Right lobe of liver (tissue), 4 donors: Measurements from ENCODE around the gene RNF150.

Source experiments
- POLR2A ChIP-seq: fragments of 450-650 bp; IDR thresholded peaks from one replicate; pipeline ENCODE4 v1.6.1; 2017; ENCODE audit warnings: antibody characterized with exemption, mild to moderate bottlenecking
- TF ChIP-seq, protein P1 (sequence below), 4 donors: fragments of 200-600 bp in 3 of 4; fragments of 450-650 bp in 1 of 4; IDR thresholded peaks; one replicate each; pipeline versions ENCODE4 v1.5.1 to v1.8.0; 2016 to 2022; ENCODE audit warnings: antibody characterized with exemption in 4 of 4, mild to moderate bottlenecking in 2 of 4
- donor health status: DM: no; HTN: no; CAD: no.
- donor health status: DM: no; HTN: no; CAD: no.
- donor health status: DM: no; HTN: yes; CAD: no.

DNA sequence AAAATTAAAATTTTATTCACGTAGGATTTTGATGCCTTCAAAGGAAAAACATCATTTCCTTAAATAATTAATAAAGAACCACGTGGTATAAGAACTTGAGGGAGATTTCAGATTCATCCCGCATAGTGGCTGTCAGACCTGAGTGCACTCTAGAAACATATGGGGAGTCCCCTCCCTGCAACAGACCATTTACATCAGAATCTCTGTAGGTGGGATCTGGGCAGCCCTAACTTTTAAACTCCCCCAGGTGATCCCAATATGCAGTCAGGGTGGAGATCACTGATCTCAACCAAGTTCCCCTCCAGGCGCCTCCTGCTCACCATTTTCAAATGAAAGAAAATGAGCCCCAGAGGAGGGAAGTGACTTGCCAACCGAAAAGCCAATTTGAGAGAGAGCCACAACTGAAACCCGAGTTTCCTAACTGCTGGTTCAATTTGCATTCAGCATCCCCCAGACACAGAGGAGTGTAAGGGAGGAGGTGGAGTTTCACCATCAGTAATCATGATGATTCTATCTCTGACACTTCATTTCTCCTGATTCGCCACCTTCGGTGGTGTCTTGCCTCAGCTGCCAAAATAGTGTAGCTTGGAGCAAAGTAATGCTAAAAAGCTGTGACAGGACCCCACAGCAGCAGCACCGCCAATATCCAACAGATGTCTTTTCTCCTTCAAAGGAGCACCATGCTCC lies 11.4 kb downstream of the RNF150 start:
- no peak for TF ChIP-seq POLR2A
- TF ChIP-seq, protein P1, sequence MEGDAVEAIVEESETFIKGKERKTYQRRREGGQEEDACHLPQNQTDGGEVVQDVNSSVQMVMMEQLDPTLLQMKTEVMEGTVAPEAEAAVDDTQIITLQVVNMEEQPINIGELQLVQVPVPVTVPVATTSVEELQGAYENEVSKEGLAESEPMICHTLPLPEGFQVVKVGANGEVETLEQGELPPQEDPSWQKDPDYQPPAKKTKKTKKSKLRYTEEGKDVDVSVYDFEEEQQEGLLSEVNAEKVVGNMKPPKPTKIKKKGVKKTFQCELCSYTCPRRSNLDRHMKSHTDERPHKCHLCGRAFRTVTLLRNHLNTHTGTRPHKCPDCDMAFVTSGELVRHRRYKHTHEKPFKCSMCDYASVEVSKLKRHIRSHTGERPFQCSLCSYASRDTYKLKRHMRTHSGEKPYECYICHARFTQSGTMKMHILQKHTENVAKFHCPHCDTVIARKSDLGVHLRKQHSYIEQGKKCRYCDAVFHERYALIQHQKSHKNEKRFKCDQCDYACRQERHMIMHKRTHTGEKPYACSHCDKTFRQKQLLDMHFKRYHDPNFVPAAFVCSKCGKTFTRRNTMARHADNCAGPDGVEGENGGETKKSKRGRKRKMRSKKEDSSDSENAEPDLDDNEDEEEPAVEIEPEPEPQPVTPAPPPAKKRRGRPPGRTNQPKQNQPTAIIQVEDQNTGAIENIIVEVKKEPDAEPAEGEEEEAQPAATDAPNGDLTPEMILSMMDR (IDR thresholded peaks at IDR 0.05): no peak
